Immature natural killer cell (primary cell): ENCODE measurements around the gene LAMA3. TPM values are rescaled to one million over a fixed set of nuclear protein-coding genes. Genes with fewer than 3 reads are reported as not detected.

Experiments
- DNase-seq, 3 donors: peaks; one replicate each; pipeline ENCODE4 v3.0.0; 2022; ENCODE audit warnings: mixed read lengths in 1 of 3
- H3K27ac Mint-ChIP-seq, 6 donors: one replicate each; pipeline ENCODE4 v1.8.0; 2020; ENCODE audit warnings: mixed read lengths in 6 of 6, mild to moderate bottlenecking in 5 of 6, inconsistent platforms in 4 of 6, moderate library complexity in 3 of 6
- H3K27me3 Mint-ChIP-seq, 3 donors: one replicate each; pipeline ENCODE4 v1.8.0; 2020 to 2021; ENCODE audit warnings: low read depth in 3 of 3, mild to moderate bottlenecking in 3 of 3, mixed read lengths in 3 of 3, moderate library complexity in 3 of 3, inconsistent platforms in 1 of 3
- H3K36me3 Mint-ChIP-seq, 3 donors: one replicate each; pipeline ENCODE4 v1.8.0; 2020; ENCODE audit warnings: mixed read lengths in 3 of 3, inconsistent platforms in 2 of 3, mild to moderate bottlenecking in 2 of 3
- H3K4me1 Mint-ChIP-seq, 2 donors: one replicate each; pipeline ENCODE4 v1.8.0; 2020; ENCODE audit warnings: inconsistent platforms in 2 of 2, mild to moderate bottlenecking in 2 of 2, mixed read lengths in 2 of 2, moderate library complexity in 1 of 2
- H3K4me3 Mint-ChIP-seq, 5 donors: one replicate each; pipeline ENCODE4 v1.8.0; 2020; ENCODE audit warnings: mild to moderate bottlenecking in 5 of 5, mixed read lengths in 5 of 5, inconsistent platforms in 3 of 5, moderate library complexity in 3 of 5
- H3K9me3 Mint-ChIP-seq, 6 donors: one replicate each; pipeline ENCODE4 v1.8.0; 2020; ENCODE audit warnings: mild to moderate bottlenecking in 6 of 6, mixed read lengths in 6 of 6, inconsistent platforms in 4 of 6, moderate library complexity in 3 of 6
- polyA plus RNA-seq, 3 donors: library from polyadenylated mRNA; unstranded; fragments of 300-500 nt; fragmentation: Illumina TruSeq; gene quantifications; one replicate each; pipeline ENCODE4 v1.2.3, GENCODE V29; 2021

The LAMA3 gene
- polyA plus RNA-seq, 3 donors from 2014 or later = not detected

DNA sequence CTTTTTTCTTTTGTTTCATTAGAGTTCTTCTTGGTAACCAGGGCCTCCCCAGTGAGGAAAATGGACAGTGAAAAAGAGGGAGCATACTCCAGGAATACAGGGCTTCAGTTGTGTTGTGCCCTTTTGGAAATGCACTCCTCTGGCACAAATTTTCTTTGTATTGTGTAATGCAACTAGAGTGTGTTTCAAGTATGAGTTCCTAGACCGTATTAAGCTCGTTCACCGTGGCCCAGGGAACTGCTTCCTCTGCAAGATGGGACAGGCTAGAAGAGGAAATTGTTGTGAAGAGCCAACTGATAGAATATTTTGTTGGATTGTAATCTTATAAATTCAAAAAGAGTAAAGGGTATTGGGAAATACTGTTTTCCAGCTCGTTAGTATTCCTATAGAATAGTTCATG, 188.1 kb downstream of the LAMA3 start:
- Mint-ChIP-seq H3K27ac (no peak overlapping the region), H3K9me3 (no peaks in the 10 kb centered on the region), H3K4me3 (no peak overlapping the region), H3K36me3 (peaks cover 0 to 3% (median 0%) of the 10 kb centered on the region in 3 donors), H3K27me3 (peaks cover 0 to 2% (median 1%) of the 10 kb centered on the region in 3 donors), H3K4me1 (peaks cover 19 to 23% of the 10 kb centered on the region in 2 donors)
- no peak for DNase-seq

DNA sequence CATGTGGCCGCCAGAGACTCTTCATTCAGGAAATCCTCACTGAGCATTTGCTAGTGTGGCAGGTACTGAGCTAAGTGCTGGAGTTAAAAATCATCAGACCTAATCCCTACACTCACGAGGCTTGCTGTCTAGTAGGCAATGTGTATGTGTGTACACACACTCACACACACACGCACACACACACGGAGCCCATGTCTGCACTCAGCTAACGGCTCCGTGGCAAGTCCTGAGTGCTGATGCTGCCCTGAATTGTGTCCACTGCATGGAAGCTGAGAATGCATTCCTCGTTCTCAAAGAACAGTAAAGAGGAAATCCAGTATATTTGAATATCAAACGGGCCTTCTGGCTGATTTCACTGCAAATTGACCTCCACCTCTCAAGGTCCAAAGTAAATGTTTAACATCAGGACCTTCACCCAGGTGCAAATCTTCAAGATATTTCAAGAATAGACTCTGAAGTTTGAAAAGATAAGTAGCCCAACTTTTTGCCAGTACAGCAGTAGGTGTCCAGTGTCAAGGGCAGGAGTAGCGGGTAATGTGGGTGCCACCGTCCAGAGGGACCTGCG, 189.2 kb downstream of the LAMA3 start:
- no peak overlapping the region for H3K27ac Mint-ChIP-seq

DNA sequence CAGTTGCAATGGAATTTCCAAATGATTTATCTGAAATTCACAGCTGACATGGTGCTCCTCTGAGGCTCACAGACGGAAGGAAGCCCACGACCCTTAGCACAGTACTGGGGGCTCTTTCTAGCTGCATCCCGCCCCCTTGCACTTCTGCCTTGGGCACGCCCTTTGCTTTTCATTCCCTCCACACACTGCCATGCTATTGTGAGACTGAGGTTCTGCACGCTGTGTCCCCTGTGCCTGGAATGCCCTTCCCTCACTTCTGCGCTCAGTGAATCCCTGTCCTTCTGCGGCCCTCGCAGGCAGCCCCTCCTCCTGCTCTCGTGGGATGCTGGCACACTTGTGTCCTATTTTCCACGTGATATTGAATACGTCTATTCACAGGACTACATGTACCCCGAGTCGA, 189.9 kb downstream of the LAMA3 start:
- H3K4me3 Mint-ChIP-seq = no peak overlapping the region
- H3K27me3 Mint-ChIP-seq = peaks cover 0 to 3% (median 2%) of the 10 kb centered on the region in 3 donors
- H3K36me3 Mint-ChIP-seq = peaks cover 0 to 3% (median 0%) of the 10 kb centered on the region in 3 donors

More for the DNA sequence above, 189.2 kb downstream of the LAMA3 start:
- DNase-seq = no peak
- Mint-ChIP-seq H3K9me3 (no peaks in the 10 kb centered on the region), H3K27me3 (peaks cover 0 to 3% (median 2%) of the 10 kb centered on the region in 3 donors), H3K4me3 (no peak overlapping the region), H3K36me3 (peaks cover 0 to 3% (median 0%) of the 10 kb centered on the region in 3 donors), H3K4me1 (peaks cover 11 to 12% of the 10 kb centered on the region in 2 donors)

DNA sequence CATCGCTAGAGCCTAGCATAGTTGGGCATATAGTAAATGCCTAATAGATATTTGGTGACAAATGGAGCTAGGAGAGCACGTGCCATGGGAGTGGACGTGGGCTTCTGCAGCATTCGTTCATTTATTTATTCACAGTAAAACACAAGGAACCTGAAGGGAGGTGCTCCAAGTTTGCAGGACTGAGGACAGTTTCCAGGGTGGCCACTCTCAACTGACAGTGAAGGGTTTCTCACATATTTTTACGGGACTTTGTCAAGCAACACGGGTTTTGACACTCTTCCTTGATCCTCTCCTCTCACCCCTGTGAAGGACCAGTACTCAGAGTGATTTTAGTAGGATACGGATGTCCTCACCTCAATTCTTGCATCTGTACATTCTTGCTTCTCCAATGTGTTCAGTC, 190.3 kb downstream of the LAMA3 start:
- no peaks in the 10 kb centered on the region for H3K9me3 Mint-ChIP-seq
- peaks cover 0 to 3% (median 2%) of the 10 kb centered on the region in 3 donors for H3K27me3 Mint-ChIP-seq
- DNase-seq = no peak
- no peak overlapping the region for H3K27ac Mint-ChIP-seq
- H3K4me1 Mint-ChIP-seq = peaks cover 11 to 12% of the 10 kb centered on the region in 2 donors
- no peak overlapping the region for H3K4me3 Mint-ChIP-seq
- H3K36me3 Mint-ChIP-seq = peaks cover 0 to 3% (median 0%) of the 10 kb centered on the region in 3 donors

More for the DNA sequence above, 189.9 kb downstream of the LAMA3 start:
- no peak overlapping the region for H3K27ac Mint-ChIP-seq
- DNase-seq = no peak
- H3K4me1 Mint-ChIP-seq = peaks cover 9 to 12% of the 10 kb centered on the region in 2 donors
- no peaks in the 10 kb centered on the region for H3K9me3 Mint-ChIP-seq

DNA sequence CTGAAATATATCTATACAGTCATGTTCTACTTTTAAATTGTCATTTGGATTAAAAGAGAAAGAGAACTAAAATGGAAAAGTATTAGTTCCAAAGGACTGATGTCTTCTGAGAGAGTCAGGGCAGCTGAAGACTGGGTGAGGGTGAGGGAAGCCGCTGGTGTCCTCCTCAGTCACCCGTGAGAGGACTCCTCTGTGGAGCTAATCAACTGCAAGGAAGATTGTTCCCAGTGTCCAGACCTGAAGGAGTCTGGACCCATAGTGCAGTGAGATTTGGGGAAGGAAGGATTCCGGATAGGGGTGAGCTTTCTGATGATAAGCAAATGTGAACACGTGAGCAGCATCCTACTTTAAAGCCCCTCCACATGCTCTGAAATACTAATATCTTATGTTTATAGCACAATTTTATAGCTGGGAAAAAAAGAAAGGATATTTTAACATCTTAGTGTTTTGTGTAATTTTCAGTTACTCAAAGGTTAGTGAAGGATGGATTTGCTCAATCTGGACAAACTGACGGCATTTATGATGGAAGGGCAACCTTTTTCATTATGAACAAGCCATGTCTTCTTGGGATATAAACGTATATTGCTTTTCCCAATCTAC, 190.8 kb downstream of the LAMA3 start:
- Mint-ChIP-seq H3K4me3 (no peak overlapping the region), H3K36me3 (peaks cover 0 to 3% (median 0%) of the 10 kb centered on the region in 3 donors), H3K27ac (no peak overlapping the region), H3K9me3 (no peaks in the 10 kb centered on the region), H3K4me1 (peaks cover 16% of the 10 kb centered on the region in 2 donors), H3K27me3 (peaks cover 0 to 5% (median 2%) of the 10 kb centered on the region in 3 donors)
- DNase-seq = no peak

DNA sequence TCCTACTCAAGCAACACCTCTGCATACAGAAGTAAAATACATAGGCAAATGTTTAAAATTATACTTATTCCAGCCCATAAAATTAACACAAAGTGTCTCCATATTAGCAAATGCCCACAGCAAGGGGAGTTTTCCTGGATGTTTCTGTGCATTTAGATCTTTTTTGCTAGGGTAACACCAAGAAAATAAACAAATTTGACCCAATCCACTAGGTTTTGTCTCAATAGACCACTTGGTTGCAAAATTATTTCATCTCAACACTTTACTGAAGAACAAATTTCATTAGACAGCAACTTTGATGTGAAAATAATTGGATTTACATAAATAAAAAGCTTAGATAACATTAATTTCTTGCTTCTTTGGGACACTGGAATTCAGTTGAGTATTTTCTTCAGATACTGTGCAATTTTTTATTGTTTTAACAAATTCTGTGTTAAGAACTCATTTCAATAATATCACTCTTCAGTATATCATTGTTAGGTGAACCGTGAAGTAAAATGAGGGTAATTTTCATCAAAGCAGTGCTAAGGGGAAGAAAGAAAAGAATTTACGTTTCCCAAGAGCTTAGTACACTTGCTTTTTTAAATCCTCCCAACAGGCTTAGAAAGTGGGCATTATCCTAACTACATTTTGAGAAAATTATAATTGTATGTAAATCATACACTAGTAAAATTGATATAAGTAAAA, 191.8 kb downstream of the LAMA3 start:
- peaks cover 0 to 5% (median 2%) of the 10 kb centered on the region in 3 donors for H3K27me3 Mint-ChIP-seq
- no peak for DNase-seq
- H3K9me3 Mint-ChIP-seq = no peaks in the 10 kb centered on the region
- peak overlapping the region in 1 of 6 donors; percentile 16 for H3K27ac Mint-ChIP-seq
- H3K4me3 Mint-ChIP-seq = no peak overlapping the region
- peaks cover 25 to 26% of the 10 kb centered on the region in 2 donors for H3K4me1 Mint-ChIP-seq
- H3K36me3 Mint-ChIP-seq = peaks cover 0 to 3% (median 0%) of the 10 kb centered on the region in 3 donors

DNA sequence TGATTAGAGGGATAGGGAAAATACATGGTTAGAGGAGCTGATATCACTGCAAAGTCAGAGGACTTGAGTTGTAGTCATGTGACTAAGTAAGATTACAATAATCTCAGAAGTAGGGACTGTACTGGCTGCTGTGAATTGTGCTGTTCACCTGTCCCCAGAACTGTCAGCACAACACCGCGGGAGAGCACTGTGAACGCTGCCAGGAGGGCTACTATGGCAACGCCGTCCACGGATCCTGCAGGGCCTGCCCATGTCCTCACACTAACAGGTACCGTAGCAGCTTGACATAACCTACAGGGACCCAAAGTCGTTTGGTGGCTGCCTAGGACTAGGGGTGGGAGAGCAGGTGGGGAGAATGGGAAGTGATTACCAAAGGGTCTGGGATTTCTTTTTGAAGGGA, 192.5 kb downstream of the LAMA3 start:
- peaks cover 0 to 5% (median 2%) of the 10 kb centered on the region in 3 donors for H3K27me3 Mint-ChIP-seq
- peaks cover 31 to 33% of the 10 kb centered on the region in 2 donors for H3K4me1 Mint-ChIP-seq
- H3K27ac Mint-ChIP-seq = peak overlapping the region in 1 of 6 donors; percentile 16
- no peak overlapping the region for H3K4me3 Mint-ChIP-seq
- H3K9me3 Mint-ChIP-seq = no peaks in the 10 kb centered on the region
- no peak for DNase-seq
- H3K36me3 Mint-ChIP-seq = peaks cover 0 to 3% (median 0%) of the 10 kb centered on the region in 3 donors

DNA sequence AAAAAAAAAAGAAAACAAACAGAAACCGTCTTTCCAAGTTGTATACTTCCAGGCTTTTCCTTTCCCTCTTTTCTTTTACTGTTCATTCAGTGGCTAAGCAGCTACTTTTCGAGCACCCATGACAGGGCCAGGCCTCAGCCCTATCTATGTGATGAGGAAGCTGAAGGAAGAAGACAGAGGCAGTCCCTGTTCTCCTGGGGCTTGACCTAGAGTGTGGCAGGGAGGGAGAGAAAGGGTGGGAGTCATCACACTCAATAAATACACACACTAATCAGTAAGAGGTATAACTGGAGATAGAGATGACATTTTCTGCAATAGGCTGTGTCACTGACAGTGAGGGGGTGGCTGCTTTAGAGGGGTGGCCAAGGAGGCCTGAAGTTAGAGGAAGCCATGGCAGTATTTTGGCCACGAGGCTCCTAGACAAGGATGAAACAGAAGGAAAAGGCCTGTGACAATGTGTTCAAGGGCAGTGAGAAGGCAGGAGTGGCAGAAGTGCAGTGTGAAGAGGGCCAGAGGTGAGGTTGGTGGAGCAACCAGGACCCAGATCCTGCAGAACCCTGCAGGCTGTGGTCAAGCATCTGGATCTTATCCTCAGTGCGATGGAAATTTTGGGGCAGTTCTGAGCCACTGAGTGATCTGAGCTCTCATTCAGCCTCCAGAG, 193.5 kb downstream of the LAMA3 start:
- Mint-ChIP-seq H3K36me3 (no peaks in the 10 kb centered on the region), H3K27me3 (peaks cover 0 to 5% (median 2%) of the 10 kb centered on the region in 3 donors), H3K4me1 (peaks cover 34 to 43% of the 10 kb centered on the region in 2 donors), H3K27ac (peak overlapping the region in 1 of 6 donors; percentile 77), H3K4me3 (no peak overlapping the region), H3K9me3 (no peaks in the 10 kb centered on the region)
- DNase-seq = no peak

DNA sequence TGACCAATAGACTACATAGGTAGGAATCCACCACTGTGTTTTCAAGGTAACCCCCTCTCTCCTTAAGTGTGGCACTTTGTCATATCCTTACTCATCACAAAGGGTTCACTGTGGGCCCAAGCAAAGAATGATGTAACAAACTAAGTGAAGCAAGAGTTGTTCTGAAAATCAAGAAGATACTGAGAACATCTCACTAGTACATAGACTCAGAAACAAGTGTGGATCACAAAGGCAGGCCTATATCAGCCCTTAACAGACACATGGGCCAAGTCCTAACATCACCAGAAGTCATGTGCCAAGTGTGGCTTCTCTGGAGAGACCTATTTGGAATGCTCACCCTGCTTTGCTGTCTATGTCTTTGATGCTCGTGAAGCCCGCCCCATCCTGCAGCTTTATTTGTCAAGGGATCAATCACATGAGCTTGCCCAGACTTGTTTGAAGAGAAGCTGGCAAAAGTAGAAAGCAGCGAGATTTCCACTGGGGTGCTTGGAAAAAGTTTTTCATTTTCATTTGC, 194.1 kb downstream of the LAMA3 start:
- Mint-ChIP-seq H3K36me3 (no peaks in the 10 kb centered on the region), H3K4me1 (peaks cover 34 to 44% of the 10 kb centered on the region in 2 donors), H3K27ac (peak overlapping the region in 1 of 6 donors; percentile 79)

DNA sequence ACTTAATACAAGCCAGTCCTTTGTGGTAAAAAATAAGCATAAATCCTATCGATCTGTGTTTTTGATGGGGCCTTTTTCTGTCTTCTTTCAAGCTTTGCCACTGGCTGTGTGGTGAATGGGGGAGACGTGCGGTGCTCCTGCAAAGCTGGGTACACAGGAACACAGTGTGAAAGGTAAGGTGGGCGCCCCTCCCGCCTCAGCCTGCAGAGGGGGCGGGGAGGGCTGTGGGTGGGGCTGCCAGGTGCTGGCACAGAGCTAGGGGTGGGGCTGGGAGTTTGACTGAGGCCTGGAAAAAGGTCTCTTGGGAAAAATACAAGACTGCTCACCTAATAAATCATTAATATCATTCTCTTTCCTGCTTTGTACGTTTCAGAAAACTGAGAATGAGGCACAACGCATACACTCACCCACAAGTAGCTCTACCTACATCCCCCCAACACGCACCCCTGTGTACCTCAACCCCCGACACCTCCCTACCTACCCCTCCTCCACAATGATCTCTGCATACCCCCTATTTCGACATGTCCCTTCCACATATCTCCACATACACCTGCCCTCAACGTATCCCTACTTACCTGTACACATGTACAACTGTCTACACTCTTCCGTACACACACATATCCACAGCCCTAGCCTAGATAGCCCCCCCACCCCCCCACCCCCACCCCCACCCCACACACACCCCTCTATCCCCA, 195.6 kb downstream of the LAMA3 start:
- peak overlapping the region; percentile 58 to 93 (median 66) for H3K27ac Mint-ChIP-seq
- peaks cover 0 to 5% (median 0%) of the 10 kb centered on the region in 3 donors for H3K27me3 Mint-ChIP-seq
- H3K9me3 Mint-ChIP-seq = no peaks in the 10 kb centered on the region
- H3K4me3 Mint-ChIP-seq = peak overlapping the region in 3 of 5 donors; percentile 11 to 18 (median 12)
- DNase-seq = no peak
- H3K4me1 Mint-ChIP-seq = peaks cover 34 to 44% of the 10 kb centered on the region in 2 donors
- H3K36me3 Mint-ChIP-seq = no peaks in the 10 kb centered on the region

More for the DNA sequence above, 194.1 kb downstream of the LAMA3 start:
- no peak for DNase-seq
- H3K4me3 Mint-ChIP-seq = no peak overlapping the region
- H3K27me3 Mint-ChIP-seq = peaks cover 0 to 5% (median 2%) of the 10 kb centered on the region in 3 donors
- H3K9me3 Mint-ChIP-seq = no peaks in the 10 kb centered on the region

DNA sequence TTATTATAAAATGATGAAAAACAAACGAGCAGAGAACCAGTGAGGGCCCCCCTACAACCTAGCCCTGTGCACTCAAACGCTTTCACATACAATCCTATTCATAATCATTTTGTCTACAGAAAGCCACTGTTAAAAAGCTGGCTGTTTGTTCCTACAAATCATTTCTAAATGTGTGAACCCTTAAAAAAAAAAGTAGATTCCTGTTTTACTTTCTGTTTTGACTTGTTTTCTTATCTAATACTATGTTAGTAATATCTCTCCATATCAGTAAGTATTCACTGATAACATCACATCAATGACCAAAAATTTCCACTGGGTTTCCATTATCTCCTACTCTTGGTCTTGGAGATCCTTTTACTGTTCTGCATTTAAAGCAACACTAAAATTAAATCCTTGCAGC, 196.5 kb downstream of the LAMA3 start:
- H3K27me3 Mint-ChIP-seq = peaks cover 0 to 5% (median 0%) of the 10 kb centered on the region in 3 donors
- no peaks in the 10 kb centered on the region for H3K9me3 Mint-ChIP-seq
- peaks cover 34 to 44% of the 10 kb centered on the region in 2 donors for H3K4me1 Mint-ChIP-seq
- H3K4me3 Mint-ChIP-seq = peak overlapping the region; percentile 60 to 76 (median 72)
- peak; percentile 56 to 66 (median 62) for DNase-seq
- no peaks in the 10 kb centered on the region for H3K36me3 Mint-ChIP-seq
- peak overlapping the region; percentile 44 to 93 (median 78) for H3K27ac Mint-ChIP-seq

DNA sequence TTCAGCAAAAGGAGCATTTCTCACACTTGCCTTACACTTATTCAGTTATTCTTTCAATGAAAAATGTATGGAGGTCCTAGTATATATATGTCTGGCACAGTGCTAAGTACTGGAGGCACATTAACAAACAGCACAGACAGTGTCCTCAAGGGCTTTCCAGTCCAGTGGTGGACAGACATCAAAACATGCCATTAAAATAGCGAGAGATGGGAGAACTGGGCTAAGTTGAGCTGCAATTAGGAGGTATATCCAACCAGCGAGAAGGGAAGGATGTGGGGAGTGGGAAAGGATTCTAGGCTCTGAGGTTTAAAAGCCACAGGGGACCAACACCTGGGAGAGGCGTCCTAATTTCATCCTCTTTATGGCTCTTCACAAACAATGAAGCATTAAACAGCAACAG, 197.8 kb downstream of the LAMA3 start:
- DNase-seq = no peak
- H3K27me3 Mint-ChIP-seq = peaks cover 0 to 5% (median 0%) of the 10 kb centered on the region in 3 donors
- H3K4me1 Mint-ChIP-seq = peaks cover 34 to 44% of the 10 kb centered on the region in 2 donors
- no peak overlapping the region for H3K4me3 Mint-ChIP-seq
- H3K27ac Mint-ChIP-seq = peak overlapping the region in 4 of 6 donors; percentile 19 to 74 (median 38)
- H3K9me3 Mint-ChIP-seq = no peaks in the 10 kb centered on the region
- H3K36me3 Mint-ChIP-seq = peaks cover 0 to 4% (median 0%) of the 10 kb centered on the region in 3 donors

DNA sequence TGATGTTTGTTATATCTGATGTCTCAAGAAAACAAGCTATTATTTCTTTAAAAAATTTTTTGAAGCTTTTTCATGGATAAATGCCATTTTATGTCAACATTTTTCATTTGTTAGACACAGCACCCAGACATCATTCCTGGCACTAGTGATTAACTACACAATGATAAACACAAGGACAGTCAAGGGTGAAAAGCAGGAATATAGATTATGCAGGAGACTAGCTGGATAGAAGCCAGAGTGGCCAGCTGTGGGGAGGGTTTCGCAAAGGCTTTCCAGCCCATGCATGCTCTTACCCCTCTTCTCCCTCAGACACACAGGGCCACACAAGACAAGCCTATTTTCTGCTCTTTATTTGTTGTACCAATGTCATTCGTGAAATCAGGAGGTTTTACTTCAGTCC, 198.2 kb downstream of the LAMA3 start:
- H3K4me1 Mint-ChIP-seq = peaks cover 34 to 44% of the 10 kb centered on the region in 2 donors
- peak overlapping the region in 2 of 6 donors; percentile 42 to 68 for H3K27ac Mint-ChIP-seq
- H3K9me3 Mint-ChIP-seq = no peaks in the 10 kb centered on the region
- peaks cover 0 to 5% (median 0%) of the 10 kb centered on the region in 3 donors for H3K27me3 Mint-ChIP-seq
- peaks cover 0 to 4% (median 0%) of the 10 kb centered on the region in 3 donors for H3K36me3 Mint-ChIP-seq
- no peak overlapping the region for H3K4me3 Mint-ChIP-seq
- no peak for DNase-seq
